HL-60 (cell line): ENCODE measurements around the gene TARS2.

Experiments
- DNase-seq, 2 experiments: peaks; one replicate each; pipeline ENCODE4 v3.0.0-alpha.2; 2010 to 2020; ENCODE audit warnings: low read depth in 1 of 2, low spot score in 1 of 2
- H3K27ac ChIP-seq: fragments of 250-450 bp; sonication (Bioruptor Pico); replicated peaks from 2 replicates; pipeline ENCODE4 v1.5.1; 2020; ENCODE audit warnings: mild to moderate bottlenecking, moderate library complexity
- H3K27me3 ChIP-seq: fragments of 250-450 bp; sonication (Bioruptor Pico); 2 replicates; pipeline ENCODE4 v1.5.1; 2021; ENCODE audit warnings: mild to moderate bottlenecking, moderate library complexity; ENCODE audit not compliant: insufficient read depth, poor library complexity, severe bottlenecking
- H3K4me3 ChIP-seq: replicated peaks from 2 replicates; pipeline ENCODE4 v1.5.1; 2011; ENCODE audit warnings: mild to moderate bottlenecking, control low read depth, low read length; ENCODE audit not compliant: insufficient read depth
- CTCF ChIP-seq: IDR thresholded peaks from one replicate; pipeline ENCODE4 v1.5.1; 2011; ENCODE audit warnings: low read length, control low read depth, inconsistent platforms; ENCODE audit not compliant: insufficient read depth
- GABPA ChIP-seq: IDR thresholded peaks from 2 replicates; pipeline ENCODE4 v1.6.1; 2012; ENCODE audit warnings: low read depth
- POLR2AphosphoS5 ChIP-seq: IDR thresholded peaks from 2 replicates; pipeline ENCODE4 v1.6.1; 2012; ENCODE audit warnings: low read depth
- REST ChIP-seq: IDR thresholded peaks from 2 replicates; pipeline ENCODE4 v1.6.1; 2012; ENCODE audit warnings: low read depth; ENCODE audit not compliant: insufficient replicate concordance
- SPI1 ChIP-seq: IDR thresholded peaks from 2 replicates; pipeline ENCODE4 v1.6.1; 2012; ENCODE audit warnings: low read depth, mild to moderate bottlenecking, borderline replicate concordance
- long read RNA-seq: library from polyadenylated mRNA; unstranded; transcript quantifications from one replicate; pipeline ENCODE4 v2.0.0, GENCODE V29; 2020

The TARS2 gene
- long read RNA-seq, transcript TARS2-214 (16 exons, 2,162 nt) = minor isoform, 112 of 559 reads
- long read RNA-seq, transcript TARS2-204 (18 exons, 2,729 nt) = major isoform, 192 of 559 reads
- long read RNA-seq, partial matches to known transcripts = 12 of 559 reads
- long read RNA-seq, other reads (novel, unspliced or antisense) = 243 of 559 reads

GRCh38 chr1:150486966-150487762 lies at the start of gene TARS2:
Gene TARS2, plus strand, starts transcription at chr1:150487419. Its CDS starts 32 bp downstream, at chr1:150487451.
- TF ChIP-seq REST (peak; percentile 71), POLR2AphosphoS5 (peak; percentile 96), SPI1 (peak; percentile 6; the same call in 1 of the 2 replicates), CTCF (no peak), GABPA (peak; percentile 99)
- peak; percentile 98 to 99 for DNase-seq
- H3K4me3 ChIP-seq = peak within 1 kb of the TSS; percentile 85
- no peaks in the 10 kb centered on the region for H3K27me3 ChIP-seq
- H3K27ac ChIP-seq = peak within 1 kb of the TSS; percentile 72

GRCh38 chr1:150441121-150441520 lies 46.1 kb upstream of the TARS2 start:
- Histone ChIP-seq H3K27me3 (no peaks in the 10 kb centered on the region), H3K27ac (no peak overlapping the region), H3K4me3 (no peak overlapping the region)
- no peak for TF ChIP-seq CTCF
- TF ChIP-seq SPI1 = no peak
- no peak for TF ChIP-seq POLR2AphosphoS5
- TF ChIP-seq GABPA = no peak
- TF ChIP-seq REST = no peak
- no peak for DNase-seq

GRCh38 chr1:150444232-150444631 lies 43.0 kb upstream of the TARS2 start:
- Histone ChIP-seq H3K27ac (no peak overlapping the region), H3K27me3 (no peaks in the 10 kb centered on the region), H3K4me3 (no peak overlapping the region)
- DNase-seq = no peak
- TF ChIP-seq POLR2AphosphoS5 (no peak), REST (no peak), SPI1 (no peak), GABPA (no peak), CTCF (no peak)
